Measurements from ENCODE around the gene RABL6. TPM values are rescaled to one million over a fixed set of nuclear protein-coding genes. Genes with fewer than 3 reads are reported as not detected.

The RABL6 gene
- total RNA-seq, 5 donors from 2014 or later (not counting 1 experiment from before 2014, with no cell fraction given) = 60.5 to 86.7 (median 82.8) TPM

GRCh38 chr9:136855461-136856078, 47.8 kb downstream of the RABL6 start:
- Histone ChIP-seq H3K4me1 (ENCODE audit: control insufficient read depth in 1 of 2, extremely low read depth in 1 of 2, insufficient read depth in 2 of 2, low read length in 2 of 2) (peaks cover 0 to 6% of the 10 kb centered on the region in 2 experiments), H3K4me3 (ENCODE audit: control insufficient read depth in 1 of 2, extremely low read depth in 1 of 2, low read length in 1 of 2) (no peak overlapping the region), H3K27ac (ENCODE audit: low read length) (no peak overlapping the region), H3K36me3 (ENCODE audit: control insufficient read depth in 2 of 2, extremely low read depth in 1 of 2, insufficient read depth in 1 of 2, low read length in 1 of 2) (peaks cover 0 to 3% of the 10 kb centered on the region in 2 donors), H3K9me3 (no peaks in the 10 kb centered on the region), H3K27me3 (replicated peaks in 1 of 2; ENCODE audit: control insufficient read depth in 2 of 2, extremely low read depth in 1 of 2, insufficient read depth in 2 of 2, low read length in 1 of 2) (no peaks in the 10 kb centered on the region)
- 82% methylated on average over 18 of the region's 26 CpGs for WGBS (ENCODE audit: insufficient coverage)
- no peak overlapping the region for H3K4me3 Mint-ChIP-seq
- no peaks in the 10 kb centered on the region for H3K27me3 Mint-ChIP-seq
- CTCF ChIA-PET = no interaction called here
- no peaks in the 10 kb centered on the region for H3K4me1 Mint-ChIP-seq
- H3K9me3 Mint-ChIP-seq = no peaks in the 10 kb centered on the region
- POLR2A ChIA-PET = no interaction called here
- DNase-seq = no peak
- no peaks in the 10 kb centered on the region for H3K36me3 Mint-ChIP-seq
- no peak overlapping the region for H3K27ac Mint-ChIP-seq
- no peak for ATAC-seq (replicated peaks in 1 of 4)

- WGBS (ENCODE audit: insufficient coverage) = 85% methylated on average over 8 of the region's 15 CpGs
- Histone ChIP-seq H3K36me3 (ENCODE audit: control insufficient read depth in 2 of 2, extremely low read depth in 1 of 2, insufficient read depth in 1 of 2, low read length in 1 of 2) (peaks cover 4 to 7% of the 10 kb centered on the region in 2 donors), H3K9me3 (no peaks in the 10 kb centered on the region), H3K27me3 (replicated peaks in 1 of 2; ENCODE audit: control insufficient read depth in 2 of 2, extremely low read depth in 1 of 2, insufficient read depth in 2 of 2, low read length in 1 of 2) (no peaks in the 10 kb centered on the region), H3K27ac (ENCODE audit: low read length) (no peak overlapping the region), H3K4me3 (ENCODE audit: control insufficient read depth in 1 of 2, extremely low read depth in 1 of 2, low read length in 1 of 2) (no peak overlapping the region), H3K4me1 (ENCODE audit: control insufficient read depth in 1 of 2, extremely low read depth in 1 of 2, insufficient read depth in 2 of 2, low read length in 2 of 2) (peaks cover 0 to 3% of the 10 kb centered on the region in 2 experiments)
- POLR2A ChIA-PET = no interaction called here
- no peak for DNase-seq
- H3K9me3 Mint-ChIP-seq = no peaks in the 10 kb centered on the region
- no peak overlapping the region for H3K4me3 Mint-ChIP-seq
- no peaks in the 10 kb centered on the region for H3K27me3 Mint-ChIP-seq
- no peak overlapping the region for H3K27ac Mint-ChIP-seq
- CTCF ChIA-PET = no interaction called here
- H3K4me1 Mint-ChIP-seq = no peaks in the 10 kb centered on the region
- ATAC-seq (replicated peaks in 1 of 4) = no peak
- H3K36me3 Mint-ChIP-seq = no peaks in the 10 kb centered on the region
Observed at GRCh38 chr9:136856079-136856476, 48.3 kb downstream of the RABL6 start.

GRCh38 chr9:136856541-136857141, 48.9 kb downstream of the RABL6 start:
- 64% methylated on average over 12 of the region's 14 CpGs for WGBS (ENCODE audit: insufficient coverage)
- Mint-ChIP-seq H3K27ac (no peak overlapping the region), H3K4me3 (no peak overlapping the region), H3K9me3 (no peaks in the 10 kb centered on the region), H3K36me3 (no peaks in the 10 kb centered on the region), H3K4me1 (no peaks in the 10 kb centered on the region), H3K27me3 (no peaks in the 10 kb centered on the region)
- Histone ChIP-seq H3K36me3 (ENCODE audit: control insufficient read depth in 2 of 2, extremely low read depth in 1 of 2, insufficient read depth in 1 of 2, low read length in 1 of 2) (peaks cover 8 to 11% of the 10 kb centered on the region in 2 donors), H3K4me1 (ENCODE audit: control insufficient read depth in 1 of 2, extremely low read depth in 1 of 2, insufficient read depth in 2 of 2, low read length in 2 of 2) (peaks cover 0 to 2% of the 10 kb centered on the region in 2 experiments), H3K4me3 (ENCODE audit: control insufficient read depth in 1 of 2, extremely low read depth in 1 of 2, low read length in 1 of 2) (no peak overlapping the region), H3K9me3 (no peaks in the 10 kb centered on the region), H3K27ac (ENCODE audit: low read length) (no peak overlapping the region), H3K27me3 (replicated peaks in 1 of 2; ENCODE audit: control insufficient read depth in 2 of 2, extremely low read depth in 1 of 2, insufficient read depth in 2 of 2, low read length in 1 of 2) (no peaks in the 10 kb centered on the region)
- CTCF ChIA-PET = no interaction called here
- POLR2A ChIA-PET = no interaction called here
- ATAC-seq (replicated peaks in 1 of 4) (no peak), DNase-seq (no peak)

- peaks cover 0 to 2% of the 10 kb centered on the region in 2 experiments for H3K4me1 ChIP-seq (ENCODE audit: control insufficient read depth in 1 of 2, extremely low read depth in 1 of 2, insufficient read depth in 2 of 2, low read length in 2 of 2)
- H3K4me1 Mint-ChIP-seq = no peaks in the 10 kb centered on the region
- ATAC-seq (replicated peaks in 1 of 4) = no peak
- no peak for DNase-seq
- no peaks in the 10 kb centered on the region for H3K27me3 Mint-ChIP-seq
- H3K9me3 ChIP-seq = no peaks in the 10 kb centered on the region
- no peak overlapping the region for H3K4me3 Mint-ChIP-seq
- H3K27ac ChIP-seq (ENCODE audit: low read length) = no peak overlapping the region
- no peaks in the 10 kb centered on the region for H3K27me3 ChIP-seq (replicated peaks in 1 of 2; ENCODE audit: control insufficient read depth in 2 of 2, extremely low read depth in 1 of 2, insufficient read depth in 2 of 2, low read length in 1 of 2)
- H3K27ac Mint-ChIP-seq = no peak overlapping the region
- 89% methylated on average over 14 of the region's 19 CpGs for WGBS (ENCODE audit: insufficient coverage)
- no peaks in the 10 kb centered on the region for H3K36me3 Mint-ChIP-seq
- POLR2A ChIA-PET = no interaction called here
- peaks cover 13% of the 10 kb centered on the region in 2 donors for H3K36me3 ChIP-seq (ENCODE audit: control insufficient read depth in 2 of 2, extremely low read depth in 1 of 2, insufficient read depth in 1 of 2, low read length in 1 of 2)
- no peak overlapping the region for H3K4me3 ChIP-seq (ENCODE audit: control insufficient read depth in 1 of 2, extremely low read depth in 1 of 2, low read length in 1 of 2)
- CTCF ChIA-PET = no interaction called here
- no peaks in the 10 kb centered on the region for H3K9me3 Mint-ChIP-seq
Observed at GRCh38 chr9:136857166-136857565, 49.4 kb downstream of the RABL6 start.

GRCh38 chr9:136857581-136858412, 50.0 kb downstream of the RABL6 start:
- H3K27me3 Mint-ChIP-seq = no peaks in the 10 kb centered on the region
- ChIA-PET CTCF (no interaction called here), POLR2A (no interaction called here)
- Histone ChIP-seq H3K9me3 (no peaks in the 10 kb centered on the region), H3K27ac (ENCODE audit: low read length) (no peak overlapping the region), H3K36me3 (ENCODE audit: control insufficient read depth in 2 of 2, extremely low read depth in 1 of 2, insufficient read depth in 1 of 2, low read length in 1 of 2) (peaks cover 16 to 19% of the 10 kb centered on the region in 2 donors), H3K4me3 (ENCODE audit: control insufficient read depth in 1 of 2, extremely low read depth in 1 of 2, low read length in 1 of 2) (no peak overlapping the region), H3K4me1 (ENCODE audit: control insufficient read depth in 1 of 2, extremely low read depth in 1 of 2, insufficient read depth in 2 of 2, low read length in 2 of 2) (peaks cover 0 to 2% of the 10 kb centered on the region in 2 experiments), H3K27me3 (replicated peaks in 1 of 2; ENCODE audit: control insufficient read depth in 2 of 2, extremely low read depth in 1 of 2, insufficient read depth in 2 of 2, low read length in 1 of 2) (no peaks in the 10 kb centered on the region)
- ATAC-seq (replicated peaks in 1 of 4) (peak in 1 of 4 experiments; percentile 17), DNase-seq (peak in 1 of 35 experiments; percentile 24)
- H3K4me1 Mint-ChIP-seq = no peaks in the 10 kb centered on the region
- no peak overlapping the region for H3K4me3 Mint-ChIP-seq
- 96% methylated on average over 12 of the region's 29 CpGs for WGBS (ENCODE audit: insufficient coverage)
- no peaks in the 10 kb centered on the region for H3K9me3 Mint-ChIP-seq
- H3K27ac Mint-ChIP-seq = no peak overlapping the region
- H3K36me3 Mint-ChIP-seq = peaks cover 3% of the 10 kb centered on the region

- peak in 1 of 35 experiments; percentile 23 for DNase-seq
- WGBS (ENCODE audit: insufficient coverage) = 92% methylated on average over 10 of the region's 15 CpGs
- Mint-ChIP-seq H3K9me3 (no peaks in the 10 kb centered on the region), H3K27me3 (no peaks in the 10 kb centered on the region), H3K4me3 (no peak overlapping the region), H3K27ac (no peak overlapping the region), H3K4me1 (peaks cover 0 to 2% (median 0%) of the 10 kb centered on the region in 3 donors), H3K36me3 (peaks cover 3% of the 10 kb centered on the region)
- no peaks in the 10 kb centered on the region for H3K27me3 ChIP-seq (replicated peaks in 1 of 2; ENCODE audit: control insufficient read depth in 2 of 2, extremely low read depth in 1 of 2, insufficient read depth in 2 of 2, low read length in 1 of 2)
- H3K4me3 ChIP-seq (ENCODE audit: control insufficient read depth in 1 of 2, extremely low read depth in 1 of 2, low read length in 1 of 2) = no peak overlapping the region
- ChIA-PET POLR2A (no interaction called here), CTCF (no interaction called here)
- ATAC-seq (replicated peaks in 1 of 4) = no peak
- H3K4me1 ChIP-seq (ENCODE audit: control insufficient read depth in 1 of 2, extremely low read depth in 1 of 2, insufficient read depth in 2 of 2, low read length in 2 of 2) = peaks cover 0 to 2% of the 10 kb centered on the region in 2 experiments
- H3K27ac ChIP-seq (ENCODE audit: low read length) = no peak overlapping the region
- H3K9me3 ChIP-seq = no peaks in the 10 kb centered on the region
- H3K36me3 ChIP-seq (ENCODE audit: control insufficient read depth in 2 of 2, extremely low read depth in 1 of 2, insufficient read depth in 1 of 2, low read length in 1 of 2) = peaks cover 20 to 26% of the 10 kb centered on the region in 2 donors
Observed at GRCh38 chr9:136858452-136858843, 50.7 kb downstream of the RABL6 start.

Measured in T-cell (primary cell).